ENCODE results near the gene RTF1. TPM values are rescaled to one million over a fixed set of nuclear protein-coding genes. Genes with fewer than 3 reads are reported as not detected.

Gene RTF1
- total and polyA plus RNA-seq, 4 donors: 29.6 to 73.6 (median 51.6) TPM

Small RNAs within 50 kb of the gene (small RNA-seq; reads per million reads assigned to genes)
- not detected for gene RNU6-1169P (ENCODE audit: low replicate concordance)

Other genes starting within 250 kb of the RTF1 start
- under 1 TPM in 1 of 2 donors, not detected in 1; 0.40 TPM for gene EXD1, start 186.3 kb upstream of the RTF1 start, total RNA-seq
- gene EXD1, start 186.3 kb upstream of the RTF1 start, polyA plus RNA-seq (ENCODE audit: insufficient read length in 2 of 2): under 1 TPM in 1 of 2 donors, not detected in 1; 0.26 TPM
- 10 to 100 TPM; 55.2 to 70.7 TPM for gene CHP1, start 185.8 kb upstream of the RTF1 start, total RNA-seq
- gene CHP1, start 185.8 kb upstream of the RTF1 start, polyA plus RNA-seq (ENCODE audit: insufficient read length in 2 of 2): 10 to 100 TPM; 62.4 to 76.4 TPM
- gene OIP5, start 84.5 kb upstream of the RTF1 start, total RNA-seq: 1 to 10 TPM; 4.5 to 5.5 TPM
- 1 to 10 TPM; 7.3 to 8.1 TPM for gene OIP5, start 84.5 kb upstream of the RTF1 start, polyA plus RNA-seq (ENCODE audit: insufficient read length in 2 of 2)
- 10 to 100 TPM; 48.2 to 70.1 TPM for gene NUSAP1, start 84.2 kb upstream of the RTF1 start, total RNA-seq
- gene NUSAP1, start 84.2 kb upstream of the RTF1 start, polyA plus RNA-seq (ENCODE audit: insufficient read length in 2 of 2): 10 to 100 TPM; 56.8 to 57.6 TPM
- 10 to 100 TPM; 26.7 to 32.2 TPM for gene NDUFAF1, start 14.6 kb upstream of the RTF1 start, total RNA-seq
- 10 to 100 TPM; 28.2 to 28.5 TPM for gene NDUFAF1, start 14.6 kb upstream of the RTF1 start, polyA plus RNA-seq (ENCODE audit: insufficient read length in 2 of 2)
- 1 to 10 TPM in 1 of 2 donors, under 1 TPM in 1; 0.89 to 1.2 TPM for gene ITPKA, start 76.8 kb downstream of the RTF1 start, total RNA-seq
- 1 to 10 TPM; 1.8 to 2.0 TPM for gene ITPKA, start 76.8 kb downstream of the RTF1 start, polyA plus RNA-seq (ENCODE audit: insufficient read length in 2 of 2)
- under 1 TPM; 0.17 to 0.20 TPM for gene LTK, start 96.7 kb downstream of the RTF1 start, total RNA-seq
- gene LTK, start 96.7 kb downstream of the RTF1 start, polyA plus RNA-seq (ENCODE audit: insufficient read length in 2 of 2): under 1 TPM; 0.66 to 0.70 TPM
- 10 to 100 TPM in 1 of 2 donors, 1 to 10 TPM in 1; 9.4 to 15.3 TPM for gene RPAP1, start 127.2 kb downstream of the RTF1 start, total RNA-seq
- gene RPAP1, start 127.2 kb downstream of the RTF1 start, polyA plus RNA-seq (ENCODE audit: insufficient read length in 2 of 2): 10 to 100 TPM; 24.7 to 33.9 TPM
- 10 to 100 TPM; 28.7 to 33.7 TPM for gene TYRO3, start 142.1 kb downstream of the RTF1 start, total RNA-seq
- 10 to 100 TPM; 71.6 to 79.6 TPM for gene TYRO3, start 142.1 kb downstream of the RTF1 start, polyA plus RNA-seq (ENCODE audit: insufficient read length in 2 of 2)
- gene MGA, start 243.3 kb downstream of the RTF1 start, total RNA-seq: 10 to 100 TPM; 60.0 to 76.2 TPM
- gene MGA, start 243.3 kb downstream of the RTF1 start, polyA plus RNA-seq (ENCODE audit: insufficient read length in 2 of 2): 10 to 100 TPM; 12.7 to 17.5 TPM

All from spinal cord (tissue), 4 donors.